Parathyroid adenoma (tissue), 2 donors: Measurements from ENCODE around the gene PARP12.

Experiments used
- H2AFZ ChIP-seq: fragments of 300-600 bp; sonication (generic); one replicate; pipeline ENCODE4 v1.7.0; 2017; ENCODE audit warnings: antibody characterized with exemption, mild to moderate bottlenecking
- H3K27ac ChIP-seq: fragments of 300-600 bp; sonication (generic); one replicate; pipeline ENCODE4 v1.7.0; 2017
- H3K27me3 ChIP-seq: fragments of 300-600 bp; sonication (generic); one replicate; pipeline ENCODE4 v1.7.0; 2017; ENCODE audit warnings: low read length; ENCODE audit not compliant: control insufficient read depth, insufficient read depth
- H3K36me3 ChIP-seq: fragments of 300-600 bp; sonication (generic); one replicate; pipeline ENCODE4 v1.7.0; 2017; ENCODE audit warnings: low read length; ENCODE audit not compliant: control insufficient read depth, insufficient read depth
- H3K4me1 ChIP-seq: fragments of 300-600 bp; sonication (generic); one replicate; pipeline ENCODE4 v1.7.0; 2017; ENCODE audit warnings: control low read depth
- H3K4me2 ChIP-seq: fragments of 300-600 bp; sonication (generic); one replicate; pipeline ENCODE4 v1.7.0; 2017; ENCODE audit warnings: low read length
- H3K4me3 ChIP-seq: fragments of 300-600 bp; sonication (generic); one replicate; pipeline ENCODE4 v1.7.0; 2017; ENCODE audit warnings: low read depth, low read length
- H3K79me2 ChIP-seq: fragments of 300-600 bp; sonication (generic); one replicate; pipeline ENCODE4 v1.7.0; 2017; ENCODE audit warnings: control low read depth
- H3K9ac ChIP-seq: fragments of 300-600 bp; sonication (generic); one replicate; pipeline ENCODE4 v1.7.0; 2017; ENCODE audit warnings: mild to moderate bottlenecking
- H3K9me3 ChIP-seq: fragments of 300-600 bp; sonication (generic); one replicate; pipeline ENCODE4 v1.7.0; 2017; ENCODE audit warnings: low read length; ENCODE audit not compliant: control insufficient read depth
- CTCF ChIP-seq: fragments of 300-600 bp; sonication (generic); IDR thresholded peaks from one replicate; pipeline ENCODE4 v1.7.0; 2017; ENCODE audit warnings: antibody characterized with exemption, mild to moderate bottlenecking
- donor health status: primary hyperparathyroidism.

Gene PARP12

GRCh38 chr7:140034421-140034820, 28.3 kb downstream of the PARP12 start:
- Histone ChIP-seq H3K36me3 (no peaks in the 10 kb centered on the region), H3K27me3 (no peaks in the 10 kb centered on the region), H2AFZ (no peak overlapping the region), H3K4me3 (no peak overlapping the region), H3K27ac (no peak overlapping the region), H3K9ac (no peak overlapping the region), H3K4me1 (no peaks in the 10 kb centered on the region), H3K79me2 (no peaks in the 10 kb centered on the region), H3K9me3 (no peaks in the 10 kb centered on the region), H3K4me2 (no peak overlapping the region)
- TF ChIP-seq CTCF, result no peak

- Histone ChIP-seq H3K4me2 (no peak overlapping the region), H3K27me3 (no peaks in the 10 kb centered on the region), H3K4me3 (no peak overlapping the region), H3K9me3 (no peaks in the 10 kb centered on the region), H3K27ac (no peak overlapping the region), H3K79me2 (no peaks in the 10 kb centered on the region), H3K36me3 (no peaks in the 10 kb centered on the region), H3K9ac (no peak overlapping the region), H2AFZ (no peak overlapping the region), H3K4me1 (no peaks in the 10 kb centered on the region)
- TF ChIP-seq CTCF, result no peak
Observed at GRCh38 chr7:140033779-140034363, 28.9 kb downstream of the PARP12 start.

- H3K27ac ChIP-seq, result no peak overlapping the region
- no peaks in the 10 kb centered on the region for H3K9me3 ChIP-seq
- H3K79me2 ChIP-seq, result no peaks in the 10 kb centered on the region
- no peak overlapping the region for H3K4me2 ChIP-seq
- H3K27me3 ChIP-seq, result no peaks in the 10 kb centered on the region
- H3K4me1 ChIP-seq, result no peaks in the 10 kb centered on the region
- no peaks in the 10 kb centered on the region for H3K36me3 ChIP-seq
- H3K9ac ChIP-seq, result no peak overlapping the region
- TF ChIP-seq CTCF, result no peak
- no peak overlapping the region for H2AFZ ChIP-seq
- no peak overlapping the region for H3K4me3 ChIP-seq
Observed at GRCh38 chr7:140033036-140033435, 29.7 kb downstream of the PARP12 start.

- no peak for TF ChIP-seq CTCF
- Histone ChIP-seq H2AFZ (no peak overlapping the region), H3K79me2 (no peaks in the 10 kb centered on the region), H3K27ac (no peak overlapping the region), H3K4me3 (no peak overlapping the region), H3K9me3 (no peaks in the 10 kb centered on the region), H3K4me2 (no peak overlapping the region), H3K9ac (no peak overlapping the region), H3K27me3 (no peaks in the 10 kb centered on the region), H3K36me3 (no peaks in the 10 kb centered on the region), H3K4me1 (no peaks in the 10 kb centered on the region)
Observed at GRCh38 chr7:140031364-140031763, 31.4 kb downstream of the PARP12 start.

GRCh38 chr7:140029072-140029471, 33.7 kb downstream of the PARP12 start:
- Histone ChIP-seq H3K4me1 (no peaks in the 10 kb centered on the region), H3K9ac (no peak overlapping the region), H3K27ac (no peak overlapping the region), H3K27me3 (no peaks in the 10 kb centered on the region), H3K36me3 (no peaks in the 10 kb centered on the region), H3K4me2 (no peak overlapping the region), H3K9me3 (no peaks in the 10 kb centered on the region), H3K4me3 (no peak overlapping the region), H2AFZ (no peak overlapping the region), H3K79me2 (no peaks in the 10 kb centered on the region)
- no peak for TF ChIP-seq CTCF
